GM19463 (cell line): Measurements from ENCODE around the gene DAP.

Source experiments
- ATAC-seq: cut with Tn5 transposase; IDR thresholded peaks from one replicate; pipeline ENCODE4 v1.9.1; 2021; ENCODE audit warnings: mild to moderate bottlenecking, moderate library complexity; ENCODE audit not compliant: unreplicated experiment

Gene DAP

GRCh38 chr5:10695055-10695649, 65.9 kb downstream of the DAP start:
- ATAC-seq = peak; percentile 48

DNA sequence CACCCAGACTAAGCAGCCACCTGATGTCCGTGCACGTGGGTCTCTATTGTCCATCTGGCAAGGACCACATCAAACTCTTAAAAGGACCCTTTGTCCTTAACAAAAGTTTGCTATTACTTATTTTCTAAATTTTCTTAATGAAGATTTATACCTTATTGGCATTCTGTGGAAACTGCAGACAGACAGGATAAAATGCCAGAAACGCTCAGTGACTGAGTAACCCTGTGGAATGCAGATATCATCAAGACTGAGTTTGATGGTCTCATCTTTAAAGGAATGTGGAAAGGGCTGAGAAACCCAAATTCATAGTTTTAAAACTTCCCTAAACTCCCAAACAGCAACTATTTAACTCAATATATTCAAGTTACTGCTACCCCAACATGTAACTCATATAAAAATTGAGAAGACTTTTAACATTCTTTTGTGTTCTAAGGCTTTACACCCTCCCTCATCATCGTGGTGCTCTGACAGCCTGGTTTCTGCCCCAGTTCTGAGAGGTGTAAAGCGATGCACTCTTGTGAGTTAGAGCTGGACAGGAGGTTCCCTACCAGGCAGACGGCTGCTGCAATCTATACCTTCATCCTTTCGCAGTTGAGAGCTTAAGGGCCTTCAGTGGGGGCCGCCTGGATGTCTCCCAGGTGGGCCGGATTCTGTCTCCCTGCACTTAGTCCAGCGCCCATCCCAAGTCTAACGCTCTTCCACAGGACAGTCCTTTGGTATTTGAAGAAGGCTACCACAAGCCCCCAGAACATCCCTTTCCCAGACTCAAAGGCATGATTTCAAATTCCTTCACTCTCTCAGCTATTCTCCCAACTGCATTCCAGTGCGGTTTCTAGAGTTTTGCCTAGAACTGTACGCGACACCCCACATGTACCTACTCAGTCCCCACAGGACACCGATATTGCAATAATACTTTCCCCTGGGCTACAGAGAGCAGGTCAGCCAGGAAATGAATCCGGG, 68.9 kb downstream of the DAP start:
- no peak for ATAC-seq

GRCh38 chr5:10690460-10691440, 70.3 kb downstream of the DAP start:
- ATAC-seq = no peak

- no peak for ATAC-seq
These were observed 71.5 kb downstream of the DAP start for GRCh38 chr5:10689391-10690081.

DNA sequence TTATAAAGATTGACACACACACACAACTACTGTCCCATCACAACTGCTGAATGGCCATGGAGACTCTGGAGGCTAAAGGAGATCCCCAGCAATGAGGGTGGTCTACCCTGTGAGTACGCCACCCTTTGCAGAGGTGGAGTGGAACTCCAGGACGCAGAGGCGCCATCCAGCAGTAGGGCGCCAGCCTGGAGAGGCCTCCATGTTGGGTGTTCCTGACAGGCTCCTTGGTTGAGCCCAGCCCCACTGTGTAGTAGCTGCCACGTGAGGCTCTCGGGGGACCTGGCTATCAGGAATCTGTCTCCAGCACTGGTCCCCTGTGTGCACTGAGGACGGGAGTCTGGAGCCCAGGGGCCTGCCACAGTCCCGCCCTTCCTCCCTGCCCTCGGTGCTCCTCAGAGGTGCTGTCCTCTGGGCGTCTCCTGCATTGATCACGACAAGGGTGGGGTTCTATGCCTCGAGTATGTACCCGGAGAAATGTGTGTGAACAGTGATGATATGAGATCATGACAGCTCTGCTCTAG, 72.3 kb downstream of the DAP start:
- ATAC-seq = no peak

- no peak for ATAC-seq
These were observed 74.1 kb downstream of the DAP start for GRCh38 chr5:10686890-10687289.

- ATAC-seq = peak; percentile 69
These were observed 75.9 kb downstream of the DAP start for GRCh38 chr5:10685115-10685521.

DNA sequence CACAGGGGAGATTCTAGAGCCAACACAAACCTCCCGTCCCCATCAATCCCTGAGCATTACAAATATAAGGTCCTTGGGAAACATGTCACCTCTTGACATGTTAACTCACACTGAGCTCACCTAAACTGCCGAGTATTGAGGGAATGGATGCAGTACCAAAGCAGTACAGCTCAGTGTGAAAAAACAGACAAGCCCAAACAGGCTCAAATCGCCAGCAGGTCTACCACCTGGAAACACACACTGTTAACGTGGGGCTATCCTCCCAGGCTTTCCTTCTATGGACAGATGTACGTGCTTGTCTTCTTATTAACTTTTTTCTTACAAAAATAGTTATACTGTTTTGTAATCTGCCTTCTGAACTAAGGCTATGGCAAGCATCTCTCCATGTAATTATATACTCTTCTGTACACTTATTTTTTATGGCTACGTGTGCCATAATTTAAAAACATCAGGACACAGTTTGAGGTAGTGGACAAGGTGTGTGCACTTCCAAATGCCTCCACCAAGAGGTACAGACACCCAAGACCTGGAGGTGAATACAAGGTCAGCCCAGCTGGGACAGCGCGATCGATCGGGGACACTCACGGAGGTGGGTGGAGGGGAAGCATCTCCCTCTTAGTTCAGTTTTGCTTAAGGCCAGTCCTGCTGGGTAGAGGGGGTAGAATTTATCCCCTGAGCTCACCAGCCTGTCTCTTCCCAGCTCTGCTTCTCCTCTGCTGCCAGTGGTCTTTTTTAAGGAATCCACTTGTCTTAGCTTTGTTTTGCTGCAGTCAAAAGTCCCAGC, 76.5 kb downstream of the DAP start:
- peak; percentile 32 for ATAC-seq

DNA sequence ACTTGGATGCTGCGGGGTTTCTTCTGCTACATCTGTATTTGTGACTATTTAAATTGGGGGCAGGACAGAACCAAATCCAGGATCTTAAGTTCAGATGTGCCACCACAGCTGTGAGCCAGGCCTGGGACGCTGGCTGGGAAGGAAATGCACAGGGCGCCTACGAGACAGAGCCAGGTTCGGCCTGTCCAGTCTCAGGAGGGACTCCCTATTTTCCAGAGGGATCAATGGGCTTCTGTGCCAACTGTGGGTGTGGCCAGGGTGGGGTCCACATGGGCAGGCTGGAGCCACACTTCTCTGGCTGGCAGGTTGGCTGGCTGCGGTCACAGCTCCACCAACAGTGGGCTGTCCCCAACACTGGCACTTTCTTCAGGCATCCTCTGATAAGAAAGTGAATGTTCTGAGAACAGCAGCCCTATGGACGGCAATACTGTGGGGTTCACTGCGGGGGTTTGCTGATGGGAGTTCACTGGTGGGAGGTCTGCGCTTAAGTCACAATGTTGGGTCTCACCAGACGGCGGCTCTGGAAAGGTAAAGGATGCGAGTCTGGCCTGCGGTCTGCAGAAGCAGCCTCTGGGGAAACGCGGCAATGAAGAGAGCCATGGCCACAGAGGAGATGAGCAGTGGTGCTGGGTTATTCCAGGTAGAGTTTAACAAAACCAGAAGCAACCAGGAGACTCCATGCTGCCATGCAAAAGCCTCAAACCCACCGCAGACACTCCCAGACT, 78.1 kb downstream of the DAP start:
- ATAC-seq = no peak

DNA sequence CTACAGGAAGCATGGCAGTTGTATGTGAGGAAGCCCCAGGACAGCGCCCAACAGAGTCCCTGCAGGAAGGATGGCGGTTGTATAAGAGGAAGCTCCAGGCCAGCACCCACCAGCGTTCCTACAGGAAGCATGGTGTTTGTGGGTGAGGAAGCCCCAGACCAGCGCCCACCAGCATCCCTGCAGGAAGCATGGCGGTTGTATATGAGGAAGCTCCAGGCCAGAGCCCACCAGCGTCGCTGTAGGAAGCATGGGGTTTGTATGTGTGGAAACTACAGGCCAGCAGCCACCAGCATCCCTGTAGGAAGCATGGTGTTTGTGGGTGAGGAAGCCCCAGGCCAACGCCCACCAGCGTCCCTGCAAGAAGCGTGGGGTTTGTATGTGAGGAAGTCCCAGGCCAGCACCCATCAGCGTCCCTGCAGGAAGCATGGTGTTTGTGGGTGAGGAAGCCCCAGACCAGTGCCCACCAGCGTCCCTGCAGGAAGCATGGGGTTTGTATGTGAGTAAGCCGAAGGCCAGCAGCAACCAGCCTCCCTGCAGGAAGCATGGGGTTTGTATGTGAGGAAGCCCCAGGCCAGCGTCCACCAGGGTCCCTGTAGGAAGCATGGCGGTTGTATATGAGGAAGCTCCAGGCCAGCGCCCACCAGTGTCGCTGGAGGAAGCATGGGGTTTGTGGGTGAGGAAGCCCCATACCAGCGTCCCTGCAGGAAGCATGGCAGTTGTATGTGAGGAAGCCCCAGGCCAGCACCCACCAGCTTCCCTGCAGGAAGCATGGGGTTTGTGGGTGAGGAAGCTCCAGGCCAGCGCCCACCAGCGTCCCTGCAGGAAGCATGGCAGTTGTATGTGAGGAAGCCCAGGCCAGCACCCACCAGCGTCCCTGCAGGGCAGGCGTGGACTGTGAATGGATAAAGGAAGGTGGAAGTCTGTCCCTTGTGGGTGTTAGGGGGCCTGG, 79.0 kb downstream of the DAP start:
- no peak for ATAC-seq

- ATAC-seq = no peak
These were observed 80.1 kb downstream of the DAP start for GRCh38 chr5:10680876-10681481.

GRCh38 chr5:10679336-10679988, 81.6 kb downstream of the DAP start:
- no peak for ATAC-seq

DNA sequence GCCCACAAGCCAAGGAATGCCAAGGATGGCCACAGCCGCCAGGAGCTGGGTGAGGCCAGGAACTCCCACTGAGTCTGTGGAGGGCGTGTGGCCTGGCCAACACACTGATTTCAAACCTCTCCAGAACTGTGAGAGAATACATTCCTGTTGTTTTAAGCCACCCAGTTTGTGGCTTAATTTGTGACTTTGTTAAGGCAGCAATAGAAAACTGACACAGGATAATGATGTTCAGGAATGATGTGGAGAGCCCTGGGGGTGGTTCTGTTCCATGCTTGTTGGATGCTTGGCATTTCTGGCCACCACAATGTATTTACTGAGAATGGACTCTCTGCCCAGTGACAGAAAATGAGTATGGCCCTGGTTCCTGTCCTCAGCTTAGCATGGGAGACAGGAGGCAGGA, 82.8 kb downstream of the DAP start:
- no peak for ATAC-seq

DNA sequence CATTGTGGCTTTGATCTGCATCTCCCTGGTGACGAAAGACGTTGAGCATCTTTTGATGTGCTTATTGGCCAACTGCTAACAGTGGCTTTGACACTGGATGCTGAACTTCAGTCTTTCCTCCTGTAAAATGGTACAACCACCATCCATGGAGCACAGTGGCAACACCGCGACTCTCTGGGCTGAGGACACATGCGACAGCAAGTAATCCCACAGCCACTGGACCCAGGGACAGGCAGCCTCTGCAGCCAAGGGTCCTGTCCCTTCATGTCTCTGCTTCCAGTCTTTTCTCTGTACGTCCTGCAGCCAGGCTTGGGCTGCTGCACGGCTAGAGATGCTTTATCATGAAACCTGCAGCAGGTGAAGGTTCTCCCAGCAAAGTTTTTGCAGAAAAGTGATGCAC, 83.5 kb downstream of the DAP start:
- no peak for ATAC-seq

DNA sequence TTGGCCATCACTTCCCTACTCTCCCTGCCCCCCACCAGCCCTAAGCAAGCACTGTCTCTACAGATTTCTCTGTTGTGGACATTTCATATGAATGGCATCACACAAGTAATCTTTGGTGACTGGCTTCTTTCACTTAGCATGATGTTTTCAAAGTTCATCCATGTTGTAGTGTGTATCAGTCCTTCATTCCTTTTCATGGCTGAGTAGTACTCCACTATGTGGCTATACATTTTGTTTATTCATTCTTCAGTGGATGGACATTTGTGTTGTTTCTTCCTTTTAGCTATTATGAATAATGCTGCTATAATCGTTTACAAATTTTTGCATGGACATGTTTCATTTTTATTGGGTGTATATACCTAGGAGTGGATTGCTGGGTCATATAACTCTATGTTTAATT, 84.1 kb downstream of the DAP start:
- no peak for ATAC-seq

DNA sequence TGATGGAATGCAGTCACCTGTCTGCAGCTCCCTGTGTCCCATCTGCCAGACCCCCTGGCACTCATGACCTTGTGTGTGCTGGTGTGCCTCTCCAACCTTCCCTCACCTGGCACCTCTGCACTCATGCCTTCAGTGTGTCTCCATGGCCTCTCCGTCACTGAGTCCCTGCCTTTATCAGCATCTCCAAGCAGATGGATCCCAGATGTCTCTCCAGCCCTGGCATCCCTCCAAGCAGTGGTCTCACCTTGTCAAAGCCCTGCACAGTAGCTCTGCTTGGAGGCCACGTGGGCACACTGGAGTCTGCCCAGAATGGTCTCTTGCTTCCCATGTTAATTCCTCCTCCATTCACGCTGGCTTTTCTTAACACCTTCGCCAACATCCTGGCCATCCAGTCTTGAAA, 84.8 kb downstream of the DAP start:
- ATAC-seq = no peak

GRCh38 chr5:10675177-10675700, 85.8 kb downstream of the DAP start:
- ATAC-seq = no peak
